Naive thymus-derived CD4-positive, alpha-beta T cell (primary cell): ENCODE results near the gene SPCS1. TPM values are rescaled to one million over a fixed set of nuclear protein-coding genes. Genes with fewer than 3 reads are reported as not detected.
A peak's percentile ranks its signal among the peaks of the same experiment; 100 is the strongest.

Experiments
- ATAC-seq: fragments of 150-1000 bp; cut with Tn5 transposase; 2 replicates; pipeline ENCODE4 v1.10.0; 2021; ENCODE audit warnings: mild to moderate bottlenecking, moderate library complexity
- CTCF ChIA-PET: fragments of 350-600 bp; sonication (Branson Sonifier 250); formaldehyde crosslinking; loops from one replicate; lab custom pipeline; 2021; ENCODE audit warnings: antibody characterized with exemption; lab: Charles Lee
- POLR2A ChIA-PET: fragments of 350-600 bp; sonication (Branson Sonifier 250); formaldehyde crosslinking; loops from one replicate; lab custom pipeline; 2021; ENCODE audit warnings: antibody characterized with exemption, inconsistent platforms; lab: Charles Lee
- DNase-seq, 9 donors: peaks; one replicate each; pipeline versions ENCODE4 v3.0.0 to v3.0.0-alpha.2; 2020 to 2022; ENCODE audit warnings: mixed read lengths in 1 of 9
- H3K27ac ChIP-seq: one replicate; pipeline ENCODE4 v1.7.0; 2013; ENCODE audit warnings: mild to moderate bottlenecking, low read depth, low read length, moderate library complexity
- H3K27me3 ChIP-seq, 2 donors: one replicate each; pipeline ENCODE4 v1.7.0; 2013; ENCODE audit warnings: low read length in 2 of 2, mild to moderate bottlenecking in 2 of 2, moderate library complexity in 2 of 2; ENCODE audit not compliant: control insufficient read depth in 2 of 2, insufficient read depth in 2 of 2
- H3K36me3 ChIP-seq, 3 experiments: 1 replicate in 2 of 3; 2 replicates in 1 of 3; pipeline ENCODE4 v1.7.0; 2013; ENCODE audit warnings: low read length in 3 of 3, mild to moderate bottlenecking in 3 of 3, moderate library complexity in 1 of 3; ENCODE audit not compliant: insufficient read depth in 3 of 3, control insufficient read depth in 2 of 3
- H3K4me1 ChIP-seq, 2 donors: one replicate each; pipeline ENCODE4 v1.7.0; 2013; ENCODE audit warnings: low read length in 2 of 2, mild to moderate bottlenecking in 2 of 2, moderate library complexity in 1 of 2; ENCODE audit not compliant: control insufficient read depth in 2 of 2, insufficient read depth in 2 of 2
- H3K4me3 ChIP-seq: 2 replicates; pipeline ENCODE4 v1.7.0; 2013; ENCODE audit warnings: mild to moderate bottlenecking, low read length
- H3K9me3 ChIP-seq, 3 experiments: 1 replicate in 2 of 3; 2 replicates in 1 of 3; pipeline ENCODE4 v1.7.0; 2013; ENCODE audit warnings: low read length in 3 of 3; ENCODE audit not compliant: control insufficient read depth in 2 of 3
- H3K27ac Mint-ChIP-seq, 9 donors: one replicate each; pipeline ENCODE4 v1.8.0; 2020 to 2022; ENCODE audit warnings: mixed read lengths in 9 of 9, mild to moderate bottlenecking in 8 of 9, moderate library complexity in 5 of 9, inconsistent platforms in 2 of 9
- H3K27me3 Mint-ChIP-seq, 5 donors: one replicate each; pipeline ENCODE4 v1.8.0; 2021 to 2022; ENCODE audit warnings: mixed read lengths in 5 of 5, mild to moderate bottlenecking in 1 of 5
- H3K36me3 Mint-ChIP-seq, 5 donors: one replicate each; pipeline ENCODE4 v1.8.0; 2020 to 2022; ENCODE audit warnings: mixed read lengths in 5 of 5, mild to moderate bottlenecking in 3 of 5, inconsistent platforms in 1 of 5
- H3K4me1 Mint-ChIP-seq, 7 donors: one replicate each; pipeline ENCODE4 v1.8.0; 2020 to 2022; ENCODE audit warnings: mixed read lengths in 7 of 7, mild to moderate bottlenecking in 3 of 7, inconsistent platforms in 1 of 7
- H3K4me3 Mint-ChIP-seq, 10 donors: one replicate each; pipeline ENCODE4 v1.8.0; 2020 to 2022; ENCODE audit warnings: mild to moderate bottlenecking in 10 of 10, mixed read lengths in 10 of 10, moderate library complexity in 6 of 10, inconsistent platforms in 2 of 10
- H3K9me3 Mint-ChIP-seq, 11 donors: one replicate each; pipeline ENCODE4 v1.8.0; 2020 to 2022; ENCODE audit warnings: mixed read lengths in 11 of 11, mild to moderate bottlenecking in 4 of 11, inconsistent platforms in 1 of 11, moderate library complexity in 1 of 11
- intact Hi-C, 2 donors: fragments of 100-400 bp; cut with micrococcal nuclease; formaldehyde crosslinking; loops; one replicate each; pipeline ENCODE4 v1.15.1; 2023
- polyA plus RNA-seq, 2 donors: library from polyadenylated mRNA; unstranded; fragments of 300-500 nt; fragmentation: Illumina TruSeq; gene quantifications; one replicate each; pipeline ENCODE4 v1.2.3, GENCODE V29; 2021
- total RNA-seq, 6 experiments: library from RNA in 5 of 6; stranded (reverse) in 5 of 6; gene quantifications; 1 replicate in 5 of 6; 2 replicates in 1 of 6; pipeline ENCODE4 v1.2.3 and lab custom pipeline; 2021 to 2026

Gene SPCS1
- total and polyA plus RNA-seq, 7 experiments from 2014 or later = 55.0 to 379 (median 81.2) TPM

DNA sequence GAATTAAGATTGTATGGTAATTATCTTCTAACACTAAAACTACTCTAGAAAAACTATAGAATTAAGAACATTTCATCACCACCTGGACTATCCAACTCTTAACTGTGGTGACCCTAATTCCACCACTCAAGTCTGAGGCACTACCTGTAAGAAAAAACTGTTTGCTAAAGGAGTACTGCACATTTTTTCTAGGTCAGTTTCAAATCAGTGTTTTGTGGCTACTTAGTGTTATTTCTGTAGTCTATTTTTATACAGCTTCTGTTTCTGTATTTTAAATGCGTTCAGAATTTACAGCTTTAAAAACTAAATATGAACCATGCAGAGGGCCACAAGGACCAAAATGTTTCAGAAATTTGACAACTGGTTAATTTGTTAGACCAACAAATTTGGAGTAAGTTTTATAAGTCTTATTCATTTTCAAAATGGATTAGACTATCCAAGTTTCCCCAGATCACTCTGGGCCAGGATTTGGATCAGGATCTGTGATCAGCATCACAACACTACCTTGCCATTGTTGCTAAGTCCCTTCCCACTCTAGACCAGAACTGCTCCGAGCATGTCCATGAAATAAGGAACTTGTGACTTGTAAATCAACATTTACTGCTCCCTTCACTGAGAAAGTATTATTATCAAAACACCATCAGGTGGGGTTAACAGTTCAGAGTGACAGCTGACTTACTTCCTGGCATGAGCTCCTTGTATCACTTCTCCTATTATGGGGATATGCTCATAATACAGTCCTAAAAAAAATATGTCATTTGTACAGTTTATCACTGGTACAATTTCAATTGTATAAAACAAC, 8.9 kb upstream of the SPCS1 start:
- H3K36me3 ChIP-seq = peaks cover 23 to 60% (median 32%) of the 10 kb centered on the region in 3 experiments
- H3K36me3 Mint-ChIP-seq = peaks cover 0 to 39% (median 28%) of the 10 kb centered on the region in 5 donors

DNA sequence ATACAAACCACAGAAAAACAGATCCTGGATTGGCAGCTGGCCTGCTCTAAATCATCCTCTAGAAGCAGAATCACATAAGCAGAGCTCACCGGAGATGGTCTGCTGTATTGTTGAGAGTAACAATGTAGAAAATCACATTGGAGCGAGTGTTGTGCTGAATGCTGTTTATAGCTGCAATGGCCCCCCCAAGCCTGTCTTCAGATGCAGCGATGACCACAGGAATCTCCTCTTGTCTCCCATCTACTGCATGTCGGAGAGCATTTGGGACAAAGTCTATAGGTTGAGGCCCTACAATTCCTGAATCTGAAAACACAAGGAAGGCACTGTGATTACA, 8.3 kb upstream of the SPCS1 start:
- peak overlapping the region; percentile 50 for H3K27ac ChIP-seq
- Mint-ChIP-seq H3K27ac (peak overlapping the region in 7 of 9 donors; percentile 25 to 78 (median 57)), H3K27me3 (no peaks in the 10 kb centered on the region), H3K9me3 (no peaks in the 10 kb centered on the region), H3K4me1 (peaks cover 0 to 21% (median 9%) of the 10 kb centered on the region in 7 donors), H3K36me3 (peaks cover 0 to 39% (median 27%) of the 10 kb centered on the region in 5 donors), H3K4me3 (no peak overlapping the region)
- ChIA-PET POLR2A (interaction anchor here (0.5 kb wide), 1 partner anchor 10 kb away, joined by 3 read pairs; no protein-coding TSS in a partner anchor), CTCF (interaction anchor here (0.6 kb wide), 1 partner anchor 31 kb away, joined by 5 read pairs; no protein-coding TSS in a partner anchor)
- no peaks in the 10 kb centered on the region for H3K4me1 ChIP-seq
- H3K9me3 ChIP-seq = no peaks in the 10 kb centered on the region
- no peak overlapping the region for H3K4me3 ChIP-seq
- intact Hi-C loops = no loop called here
- DNase-seq = no peak
- peaks cover 21 to 54% (median 30%) of the 10 kb centered on the region in 3 experiments for H3K36me3 ChIP-seq
- ATAC-seq = no peak
- H3K27me3 ChIP-seq = no peaks in the 10 kb centered on the region

More for the DNA sequence above, 8.9 kb upstream of the SPCS1 start:
- no peaks in the 10 kb centered on the region for H3K9me3 ChIP-seq
- CTCF ChIA-PET = interaction anchor here (0.6 kb wide), 1 partner anchor 30 kb away, joined by 5 read pairs; no protein-coding TSS in a partner anchor
- H3K4me3 Mint-ChIP-seq = no peak overlapping the region
- H3K27ac ChIP-seq = peak overlapping the region; percentile 37
- no peaks in the 10 kb centered on the region for H3K9me3 Mint-ChIP-seq
- ATAC-seq (peak; percentile 66), DNase-seq (no peak)
- H3K4me3 ChIP-seq = no peak overlapping the region
- H3K27me3 ChIP-seq = no peaks in the 10 kb centered on the region
- peak overlapping the region in 7 of 9 donors; percentile 25 to 80 (median 62) for H3K27ac Mint-ChIP-seq
- intact Hi-C loops = no loop called here
- POLR2A ChIA-PET = interaction anchor here (0.5 to 0.7 kb wide), 2 partner anchors 9 to 60 kb away, joined by 3 read pairs; no protein-coding TSS in a partner anchor
- H3K4me1 ChIP-seq = no peaks in the 10 kb centered on the region
- no peaks in the 10 kb centered on the region for H3K27me3 Mint-ChIP-seq
- H3K4me1 Mint-ChIP-seq = peaks cover 0 to 18% (median 9%) of the 10 kb centered on the region in 7 donors

DNA sequence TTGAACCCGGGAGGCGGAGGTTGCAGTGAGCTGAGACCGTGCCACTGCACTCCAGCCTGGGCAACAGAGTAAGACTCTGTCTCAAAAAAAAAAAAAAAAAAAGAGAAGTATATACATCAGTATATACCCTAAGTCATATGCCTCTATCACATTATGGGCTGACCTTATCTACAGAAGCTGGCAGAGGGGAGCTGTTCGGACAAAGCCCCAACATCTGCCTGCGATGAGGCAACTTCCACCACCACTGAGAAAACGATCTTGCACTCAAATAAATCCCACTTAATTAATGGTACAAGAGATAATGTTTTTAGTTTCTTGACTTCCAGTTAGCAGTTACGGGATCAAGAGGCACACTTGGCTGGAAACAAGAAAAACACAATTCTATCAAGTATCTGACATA, 2.6 kb upstream of the SPCS1 start:
- Mint-ChIP-seq H3K9me3 (no peaks in the 10 kb centered on the region), H3K27me3 (no peaks in the 10 kb centered on the region), H3K27ac (peak overlapping the region in 4 of 9 donors; percentile 38 to 59 (median 53)), H3K4me1 (peaks cover 21 to 52% (median 33%) of the 10 kb centered on the region in 7 donors), H3K36me3 (peaks cover 0 to 6% (median 0%) of the 10 kb centered on the region in 5 donors), H3K4me3 (peak overlapping the region in 9 of 10 donors; percentile 1 to 95 (median 25))
- Histone ChIP-seq H3K9me3 (no peaks in the 10 kb centered on the region), H3K4me3 (no peak overlapping the region), H3K4me1 (peaks cover 25 to 33% of the 10 kb centered on the region in 2 donors), H3K27ac (no peak overlapping the region), H3K27me3 (no peaks in the 10 kb centered on the region), H3K36me3 (peaks cover 0 to 11% (median 3%) of the 10 kb centered on the region in 3 experiments)
- DNase-seq (no peak), ATAC-seq (no peak)
- intact Hi-C loops = loop anchor here in 1 of 2 donors (10.0 kb wide), 1 partner anchor 649 kb away; the partner anchor contains the start of gene DUSP7
- ChIA-PET CTCF (no interaction called here), POLR2A (interaction anchor here (2.0 to 2.8 kb wide), 2 partner anchors 16 to 18 kb away, joined by 7 to 16 read pairs; no protein-coding TSS in a partner anchor)

DNA sequence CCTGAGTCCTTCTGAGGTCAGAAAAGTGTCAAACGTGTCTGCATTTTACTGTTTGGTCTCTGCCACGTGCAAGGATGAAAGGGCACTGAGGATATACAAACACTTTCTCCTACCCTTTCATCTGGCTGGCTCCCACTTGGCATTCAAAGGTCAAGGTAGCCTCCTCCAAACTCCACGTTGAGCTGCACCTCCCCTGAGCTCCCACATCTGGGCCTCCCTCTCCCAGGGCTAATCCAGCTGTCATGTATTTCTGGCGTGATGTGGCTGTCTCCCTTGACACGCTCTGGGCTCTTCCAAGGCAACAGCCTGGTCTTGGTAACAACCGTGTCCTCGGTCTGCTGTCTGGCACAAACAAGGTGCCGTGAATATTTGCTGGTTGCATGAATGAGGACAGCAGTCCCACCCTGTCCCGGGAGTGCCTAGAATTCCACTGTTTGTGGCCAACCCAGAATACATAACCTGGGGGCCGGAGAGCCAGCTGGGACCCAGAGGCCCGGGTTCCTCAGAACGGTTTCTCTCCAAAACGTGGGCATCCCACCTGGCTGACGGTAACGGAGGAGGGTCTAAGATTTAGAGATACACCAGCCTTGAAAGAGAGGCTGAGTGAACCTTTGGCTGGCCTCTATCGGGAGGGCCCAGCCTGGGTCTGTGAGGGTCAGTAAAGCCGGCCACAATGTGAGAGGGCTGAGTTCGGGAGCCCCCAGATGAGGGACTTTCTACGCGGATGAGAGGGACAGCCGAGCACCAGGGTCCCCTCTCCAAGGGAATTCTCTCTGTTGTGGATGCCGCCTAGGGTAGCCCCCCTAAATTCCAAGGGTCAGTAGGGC, 1.1 kb upstream of the SPCS1 start:
- no peaks in the 10 kb centered on the region for H3K9me3 ChIP-seq
- Mint-ChIP-seq H3K27me3 (no peaks in the 10 kb centered on the region), H3K9me3 (no peaks in the 10 kb centered on the region), H3K27ac (peak overlapping the region; percentile 87 to 97 (median 93)), H3K4me3 (peak overlapping the region; percentile 89 to 96 (median 94)), H3K4me1 (peaks cover 21 to 48% (median 33%) of the 10 kb centered on the region in 7 donors), H3K36me3 (peaks cover 0 to 9% (median 3%) of the 10 kb centered on the region in 5 donors)
- peaks cover 0 to 22% (median 6%) of the 10 kb centered on the region in 3 experiments for H3K36me3 ChIP-seq
- intact Hi-C loops = loop anchor here (1.0 to 10.0 kb wide), 5 partner anchors 19 to 650 kb away; partner anchors contain the start of genes GNL3 (in 2 of the 2), DUSP7 (in 1 of the 2), RFT1 (in 1 of the 2) and STIMATE (in 1 of the 2)
- DNase-seq (peak in 3 of 9 donors; percentile 9 to 29 (median 13)), ATAC-seq (no peak)
- H3K4me1 ChIP-seq = peaks cover 25 to 33% of the 10 kb centered on the region in 2 donors
- ChIA-PET CTCF (interaction anchor here (1.7 kb wide), 1 partner anchor 16 kb away, joined by 9 read pairs; no protein-coding TSS in a partner anchor), POLR2A (interaction anchor here (1.0 to 4.1 kb wide), 5 partner anchors 11 to 67 kb away, joined by 3 to 33 read pairs (median 12); partner anchors contain the start of gene NEK4)
- no peaks in the 10 kb centered on the region for H3K27me3 ChIP-seq
- H3K27ac ChIP-seq = peak overlapping the region; percentile 93
- peak overlapping the region; percentile 97 for H3K4me3 ChIP-seq

DNA sequence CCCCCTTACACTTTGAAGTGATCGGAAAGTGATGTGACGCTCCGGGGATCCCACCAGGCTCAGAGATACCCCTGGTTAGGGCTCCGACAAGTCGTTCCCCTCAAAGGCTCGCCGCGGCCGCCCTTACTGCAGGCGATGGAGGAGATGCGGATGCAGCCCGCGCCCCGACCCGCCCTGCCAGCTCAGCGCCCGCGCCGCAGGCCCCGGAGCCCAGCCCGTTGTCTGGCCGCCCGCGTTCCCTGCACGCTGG, 543 bp upstream of the SPCS1 start:
- peak overlapping the region; percentile 89 to 96 (median 94) for H3K4me3 Mint-ChIP-seq
- Histone ChIP-seq H3K27ac (peak overlapping the region; percentile 93), H3K4me1 (peaks cover 25 to 33% of the 10 kb centered on the region in 2 donors), H3K36me3 (peaks cover 0 to 24% (median 6%) of the 10 kb centered on the region in 3 experiments), H3K9me3 (no peaks in the 10 kb centered on the region), H3K4me3 (peak overlapping the region; percentile 97), H3K27me3 (no peaks in the 10 kb centered on the region)
- CTCF ChIA-PET = interaction anchor here (1.7 kb wide), 1 partner anchor 16 kb away, joined by 9 read pairs; no protein-coding TSS in a partner anchor
- DNase-seq = no peak
- H3K4me1 Mint-ChIP-seq = peaks cover 21 to 46% (median 38%) of the 10 kb centered on the region in 7 donors
- no peaks in the 10 kb centered on the region for H3K9me3 Mint-ChIP-seq
- ATAC-seq = no peak
- POLR2A ChIA-PET = interaction anchor here (0.7 to 4.1 kb wide), 6 partner anchors 10 to 250 kb away, joined by 3 to 33 read pairs (median 10); partner anchors contain the start of genes NEK4 and NISCH
- intact Hi-C loops = loop anchor here (1.0 to 10.0 kb wide), 5 partner anchors 19 to 651 kb away; partner anchors contain the start of genes GNL3 (in 2 of the 2), DUSP7 (in 1 of the 2), RFT1 (in 1 of the 2) and STIMATE (in 1 of the 2)
- H3K36me3 Mint-ChIP-seq = peaks cover 0 to 10% (median 3%) of the 10 kb centered on the region in 5 donors
- H3K27ac Mint-ChIP-seq = peak overlapping the region; percentile 87 to 97 (median 93)
- no peaks in the 10 kb centered on the region for H3K27me3 Mint-ChIP-seq
